Stimulated activated CD8-positive, alpha-beta memory T cell treated with anti-CD3 and anti-CD28 coated beads, Interleukin-15, amount 100 ng/mL, for 4 hours (primary cell): ENCODE results near the gene SCAF4.
"Not testable (repeated sequence)": the region's sequence is repeated elsewhere in the genome, so short reads cannot be mapped to it uniquely, and the experiment has no call there.

Experiments used
- DNase-seq, 2 donors: peaks; one replicate each; pipeline ENCODE4 v3.0.0-alpha.2; 2020; ENCODE audit warnings: low read depth in 2 of 2

SCAF4 gene, protein sequence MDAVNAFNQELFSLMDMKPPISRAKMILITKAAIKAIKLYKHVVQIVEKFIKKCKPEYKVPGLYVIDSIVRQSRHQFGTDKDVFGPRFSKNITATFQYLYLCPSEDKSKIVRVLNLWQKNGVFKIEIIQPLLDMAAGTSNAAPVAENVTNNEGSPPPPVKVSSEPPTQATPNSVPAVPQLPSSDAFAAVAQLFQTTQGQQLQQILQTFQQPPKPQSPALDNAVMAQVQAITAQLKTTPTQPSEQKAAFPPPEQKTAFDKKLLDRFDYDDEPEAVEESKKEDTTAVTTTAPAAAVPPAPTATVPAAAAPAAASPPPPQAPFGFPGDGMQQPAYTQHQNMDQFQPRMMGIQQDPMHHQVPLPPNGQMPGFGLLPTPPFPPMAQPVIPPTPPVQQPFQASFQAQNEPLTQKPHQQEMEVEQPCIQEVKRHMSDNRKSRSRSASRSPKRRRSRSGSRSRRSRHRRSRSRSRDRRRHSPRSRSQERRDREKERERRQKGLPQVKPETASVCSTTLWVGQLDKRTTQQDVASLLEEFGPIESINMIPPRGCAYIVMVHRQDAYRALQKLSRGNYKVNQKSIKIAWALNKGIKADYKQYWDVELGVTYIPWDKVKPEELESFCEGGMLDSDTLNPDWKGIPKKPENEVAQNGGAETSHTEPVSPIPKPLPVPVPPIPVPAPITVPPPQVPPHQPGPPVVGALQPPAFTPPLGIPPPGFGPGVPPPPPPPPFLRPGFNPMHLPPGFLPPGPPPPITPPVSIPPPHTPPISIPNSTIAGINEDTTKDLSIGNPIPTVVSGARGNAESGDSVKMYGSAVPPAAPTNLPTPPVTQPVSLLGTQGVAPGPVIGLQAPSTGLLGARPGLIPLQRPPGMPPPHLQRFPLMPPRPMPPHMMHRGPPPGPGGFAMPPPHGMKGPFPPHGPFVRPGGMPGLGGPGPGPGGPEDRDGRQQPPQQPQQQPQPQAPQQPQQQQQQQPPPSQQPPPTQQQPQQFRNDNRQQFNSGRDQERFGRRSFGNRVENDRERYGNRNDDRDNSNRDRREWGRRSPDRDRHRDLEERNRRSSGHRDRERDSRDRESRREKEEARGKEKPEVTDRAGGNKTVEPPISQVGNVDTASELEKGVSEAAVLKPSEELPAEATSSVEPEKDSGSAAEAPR

DNA sequence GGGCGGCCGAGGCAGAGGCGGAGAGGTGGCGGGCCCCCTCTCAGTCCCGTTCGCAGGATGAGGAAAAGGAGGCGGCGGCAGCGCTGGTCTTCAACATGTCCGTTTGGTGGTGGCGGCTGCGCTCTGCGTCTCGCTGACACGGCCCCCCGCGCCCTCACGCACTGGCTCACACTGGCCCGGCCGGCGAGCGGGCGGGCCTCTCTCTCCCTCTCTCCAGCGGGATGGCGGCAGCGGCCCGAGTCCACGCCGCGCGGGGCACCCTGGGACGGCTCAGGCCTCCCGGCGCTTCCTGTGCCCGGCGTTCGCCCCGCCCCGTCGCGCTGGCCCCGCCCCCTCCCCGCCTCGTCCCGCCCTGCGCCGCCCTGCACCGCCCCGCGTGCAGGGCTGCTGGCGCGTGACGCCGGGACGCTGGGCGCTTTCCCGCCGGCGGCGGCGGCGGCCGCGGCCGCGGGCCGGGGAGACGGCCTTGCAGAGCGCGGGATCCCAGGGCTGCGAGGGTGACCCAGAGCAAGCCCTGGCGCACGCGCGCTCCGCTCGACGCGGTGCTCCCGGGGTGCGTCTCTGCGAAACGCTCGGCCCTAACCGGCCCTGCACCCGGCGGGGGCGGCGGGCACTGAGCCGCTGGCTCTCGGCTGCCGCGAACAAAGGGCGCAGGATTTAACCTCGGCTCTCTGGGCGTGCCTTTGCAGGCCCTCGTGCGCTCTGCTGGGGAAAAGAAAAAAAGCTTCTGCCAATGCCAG is at the start of gene SCAF4:
SCAF4 (minus strand) TSS at position 262 of the 740 bp plus-strand sequence. CDS start 426 bp downstream, outside the sequence.
- DNase-seq: peak; percentile 43 to 70

DNA sequence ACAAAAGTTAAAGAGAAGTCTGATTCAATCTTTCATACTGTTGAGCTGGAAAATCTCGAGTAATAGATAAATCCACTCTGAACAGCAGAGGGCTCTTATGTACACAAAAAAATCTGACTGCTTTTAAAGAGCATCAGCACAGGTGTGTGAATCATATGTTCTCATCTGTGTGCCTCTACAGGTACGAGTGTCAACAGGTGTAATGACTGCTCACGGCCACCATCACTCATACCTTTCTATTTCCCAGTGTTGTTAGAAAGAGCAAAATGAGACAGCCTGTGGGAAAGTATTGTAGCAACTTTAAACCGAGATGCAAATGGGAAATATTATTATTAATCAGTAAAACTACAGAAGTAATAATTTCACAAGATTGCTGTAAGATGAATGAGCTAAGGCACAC is 49.0 kb upstream of the SCAF4 start:
- no peak for DNase-seq

DNA sequence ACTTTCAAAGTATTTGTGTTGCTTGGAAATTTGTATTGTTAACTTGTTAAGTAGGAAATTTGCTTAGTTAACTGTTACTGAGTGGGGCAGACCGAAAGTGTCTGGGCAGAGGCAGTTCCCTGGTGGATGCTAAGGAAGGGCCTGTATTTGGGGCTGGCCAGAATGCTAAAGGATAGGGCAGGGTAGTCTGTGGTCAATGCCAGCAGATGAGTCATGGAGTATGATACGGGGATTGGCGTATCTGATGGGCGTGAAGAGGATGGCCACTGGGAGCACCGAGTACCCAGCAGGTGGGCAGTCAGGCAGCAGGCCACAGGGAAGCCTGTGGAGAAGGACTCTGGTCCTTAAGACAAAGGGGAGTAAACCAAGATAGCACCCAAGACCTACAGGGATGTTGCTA is 46.6 kb upstream of the SCAF4 start:
- no peak for DNase-seq

DNA sequence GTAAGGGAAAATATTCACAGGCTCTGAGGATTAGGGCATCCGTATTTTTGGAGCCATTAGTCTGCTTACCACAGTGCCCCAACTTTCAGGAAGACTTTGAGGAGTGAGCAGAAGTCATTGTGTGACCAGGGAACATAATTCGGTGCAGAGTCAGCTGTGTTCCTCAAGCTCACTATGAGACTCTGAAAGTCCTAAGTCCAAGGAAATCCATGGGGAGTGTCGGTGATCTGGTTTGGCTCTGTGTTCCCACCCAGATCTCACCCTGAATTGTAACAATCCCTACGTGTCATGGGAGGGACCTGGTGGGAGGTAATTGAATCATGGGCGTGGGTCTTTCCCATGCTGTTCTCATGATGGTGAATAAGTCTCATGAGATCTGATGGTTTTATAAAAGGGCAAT is 45.9 kb upstream of the SCAF4 start:
- DNase-seq: no peak

DNA sequence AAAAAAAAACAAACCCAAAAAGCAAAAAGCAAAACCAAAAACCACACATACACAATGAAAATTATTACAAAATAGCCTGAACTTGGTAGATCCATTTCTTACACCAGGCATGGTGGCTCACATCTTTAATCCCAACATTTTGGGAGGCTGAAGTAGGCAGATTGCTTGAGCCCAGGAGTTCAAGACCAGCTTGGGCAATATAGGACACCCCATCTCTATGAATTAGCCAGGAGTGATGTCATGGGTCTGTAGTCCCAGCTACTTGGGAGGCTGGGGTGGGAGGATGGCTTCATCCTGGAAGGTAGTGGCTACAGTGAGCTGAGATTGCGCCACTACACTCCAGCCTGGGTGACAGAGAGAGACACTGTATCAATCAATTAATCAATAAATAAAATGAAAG is 42.1 kb upstream of the SCAF4 start:
- no peak for DNase-seq

DNA sequence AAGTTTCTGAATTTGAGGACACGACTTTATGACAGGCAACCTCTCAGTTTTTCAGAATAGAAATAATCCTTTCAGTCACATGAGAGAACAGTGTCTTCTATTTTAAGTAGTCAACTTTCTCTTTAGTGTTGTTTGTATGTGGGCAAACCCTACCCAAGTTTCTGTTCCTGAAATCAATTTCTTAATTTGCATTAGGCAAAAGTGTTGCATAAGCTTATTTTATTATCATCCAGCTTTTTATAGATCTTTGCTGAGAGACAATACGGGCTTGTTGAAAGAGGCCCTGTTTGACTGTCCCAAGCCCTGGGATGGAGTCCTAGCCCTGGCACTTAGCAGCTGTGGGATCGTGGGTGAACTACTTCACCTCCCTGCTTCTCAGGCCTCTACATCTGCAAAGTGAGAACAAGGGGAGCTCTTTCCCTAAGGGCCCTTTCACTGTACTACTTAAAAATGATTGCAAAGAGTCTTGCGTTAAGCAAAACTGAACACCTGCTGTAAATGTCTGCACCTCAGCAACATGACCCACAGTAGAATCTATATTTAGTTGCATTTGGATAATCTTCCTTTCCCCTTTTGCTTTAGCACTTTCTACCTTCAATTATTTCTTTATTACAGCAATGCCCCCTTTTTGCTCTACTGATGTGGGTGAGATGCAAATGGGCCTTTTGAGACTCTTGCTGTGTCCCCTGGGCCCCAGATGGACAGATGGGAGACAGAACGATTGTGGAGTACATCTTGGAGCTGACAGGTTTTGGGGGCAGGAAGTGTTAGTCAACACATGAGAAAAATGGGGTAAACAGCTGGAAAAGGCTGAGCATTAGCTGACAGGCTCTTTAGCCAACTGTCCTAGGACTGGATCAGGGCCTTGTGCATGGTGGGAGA is 41.0 kb upstream of the SCAF4 start:
- no peak for DNase-seq

DNA sequence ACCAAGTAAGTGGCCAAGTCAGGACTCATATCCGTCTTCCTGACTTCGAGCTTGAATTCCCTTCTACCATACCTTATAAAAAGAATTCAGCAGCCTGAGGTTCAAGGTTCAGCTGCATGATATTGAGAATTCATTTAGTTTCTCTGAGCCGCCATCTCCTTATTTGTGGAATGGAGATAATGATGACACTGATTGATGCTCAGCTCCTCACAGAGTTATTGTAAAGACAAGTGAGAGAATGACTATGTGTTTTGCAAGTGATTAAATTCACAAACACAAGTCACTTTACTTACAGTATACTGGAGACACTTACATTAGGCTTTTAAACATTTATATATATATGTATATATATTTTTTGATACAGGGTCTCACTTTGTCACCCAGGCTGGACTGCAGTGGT is 39.8 kb upstream of the SCAF4 start:
- no peak for DNase-seq

DNA sequence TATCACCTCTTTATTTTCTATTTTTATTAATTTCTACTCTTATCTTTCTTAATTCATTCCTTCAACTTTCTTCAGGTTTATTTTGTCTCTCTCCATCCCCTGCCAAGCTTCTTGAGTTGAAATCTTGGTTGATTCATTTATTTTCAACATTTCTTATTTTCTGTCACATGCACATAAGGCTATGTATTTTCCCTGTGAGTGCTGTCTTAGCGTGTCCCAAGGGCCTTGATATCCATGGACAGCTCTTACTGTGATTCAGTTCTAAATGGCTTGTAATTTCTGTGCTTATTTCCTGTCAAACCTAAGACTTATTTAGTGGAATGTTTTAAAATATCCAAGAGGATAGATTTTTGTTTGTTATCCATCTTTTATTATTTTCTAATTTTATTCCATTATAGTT is 36.8 kb upstream of the SCAF4 start:
- no peak for DNase-seq

DNA sequence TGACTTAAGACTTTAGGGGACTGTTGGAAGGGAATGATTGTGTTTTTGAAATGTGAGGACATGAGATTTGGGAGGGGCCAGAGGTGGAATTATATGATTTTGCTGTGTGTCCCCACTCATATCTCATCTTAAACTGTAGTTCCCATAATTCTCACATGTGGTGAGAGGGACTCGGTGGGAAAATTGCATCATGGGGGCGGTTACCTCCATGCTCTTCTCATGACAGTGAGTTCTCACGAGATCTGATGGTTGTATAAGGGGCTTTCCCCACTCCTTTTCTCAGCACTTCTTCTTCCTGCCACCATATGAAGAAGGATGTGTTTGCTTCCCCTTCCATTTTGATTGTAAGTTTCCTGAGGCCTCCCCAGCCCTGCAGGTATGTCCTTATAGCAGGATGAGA is 35.0 kb upstream of the SCAF4 start:
- no peak for DNase-seq

DNA sequence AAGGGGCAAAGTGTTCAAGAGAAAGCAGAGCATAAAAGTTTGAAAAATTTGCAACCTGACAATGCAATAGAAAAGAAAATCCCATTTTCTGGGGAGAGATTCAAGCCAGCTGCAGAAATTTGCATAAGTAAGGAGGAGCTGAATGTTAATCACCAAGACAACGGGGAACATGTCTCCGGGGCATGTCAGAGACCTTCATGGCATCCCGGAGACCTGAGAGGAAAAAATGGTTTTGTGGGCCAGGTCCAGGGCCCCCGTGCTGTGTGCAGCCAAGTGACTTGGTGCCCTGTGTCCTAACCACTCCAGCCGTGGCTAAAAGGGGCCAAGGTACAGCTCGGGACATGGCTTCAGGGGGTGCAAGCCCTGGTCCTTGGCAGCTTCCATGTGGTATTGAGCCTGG is 33.9 kb upstream of the SCAF4 start:
- DNase-seq: not testable (repeated sequence)

DNA sequence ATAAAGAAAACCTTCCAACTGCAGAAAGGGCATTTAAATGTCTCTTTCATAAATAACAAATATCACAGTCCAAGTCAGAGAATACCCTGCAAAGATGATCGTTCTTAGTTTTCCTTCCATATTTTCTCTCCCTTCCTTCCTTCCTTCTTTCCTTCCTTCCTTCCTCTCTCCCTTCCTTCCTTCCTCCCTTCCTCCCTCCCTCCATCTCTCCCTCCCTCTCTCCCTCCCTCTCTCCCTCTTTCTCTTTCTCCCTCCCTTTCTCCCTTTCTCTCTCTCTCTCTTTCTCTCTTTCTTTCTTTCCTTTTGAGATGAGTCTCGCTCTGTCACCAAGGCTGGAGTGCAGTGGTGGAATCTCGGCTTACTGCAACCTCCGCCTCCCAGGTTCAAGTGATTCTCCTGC is 29.0 kb upstream of the SCAF4 start:
- no peak for DNase-seq

DNA sequence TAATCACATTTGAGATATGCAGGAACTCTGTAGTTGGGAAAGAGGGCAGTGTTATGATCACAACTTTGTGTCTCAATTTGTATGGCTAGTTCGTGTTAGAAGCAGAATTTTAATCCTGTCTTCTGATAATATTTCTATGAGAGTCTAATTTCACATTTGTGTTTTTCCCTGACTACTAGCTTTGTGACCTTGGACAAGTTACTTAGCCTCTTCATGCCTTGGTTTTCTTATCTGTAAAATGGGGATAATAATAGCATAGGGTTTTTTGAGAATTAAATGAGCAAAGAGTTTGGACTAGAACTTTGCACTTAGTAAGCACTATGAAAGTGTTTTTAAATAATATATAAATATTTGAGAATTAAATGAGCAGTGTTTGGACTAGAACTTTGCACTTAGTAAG is 24.9 kb upstream of the SCAF4 start:
- DNase-seq: no peak

DNA sequence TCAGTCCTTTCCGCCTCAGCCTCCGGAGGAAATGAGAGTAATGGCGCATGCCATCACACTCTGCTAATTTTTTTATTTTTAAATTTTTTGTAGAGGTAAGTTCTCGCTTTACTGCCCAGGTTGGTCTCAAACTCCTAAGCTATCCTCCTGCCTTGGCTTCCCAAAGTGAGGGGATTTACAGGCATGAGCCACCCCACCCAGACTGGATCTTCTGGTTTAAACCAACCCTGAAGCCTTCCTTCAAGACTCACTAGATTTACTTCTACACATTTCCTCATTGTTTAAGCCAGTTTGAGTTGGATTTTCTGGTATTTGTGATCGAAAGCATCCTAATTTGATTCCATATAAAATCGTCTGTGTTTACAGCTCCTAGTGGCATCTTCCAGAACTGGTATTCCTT is 23.1 kb upstream of the SCAF4 start:
- DNase-seq: no peak

DNA sequence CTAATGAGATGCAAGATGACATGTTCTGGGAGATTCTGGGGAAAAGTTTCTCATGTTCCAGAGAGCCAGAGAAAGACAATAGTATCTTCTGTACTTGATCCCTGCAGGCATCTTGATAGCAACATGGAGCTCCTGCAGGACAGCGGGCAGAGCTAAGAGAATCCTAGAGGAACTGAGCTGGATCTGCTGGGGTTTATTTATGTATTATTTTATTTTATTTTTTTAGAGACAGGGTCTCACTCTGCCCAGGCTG is 22.7 kb upstream of the SCAF4 start:
- no peak for DNase-seq

DNA sequence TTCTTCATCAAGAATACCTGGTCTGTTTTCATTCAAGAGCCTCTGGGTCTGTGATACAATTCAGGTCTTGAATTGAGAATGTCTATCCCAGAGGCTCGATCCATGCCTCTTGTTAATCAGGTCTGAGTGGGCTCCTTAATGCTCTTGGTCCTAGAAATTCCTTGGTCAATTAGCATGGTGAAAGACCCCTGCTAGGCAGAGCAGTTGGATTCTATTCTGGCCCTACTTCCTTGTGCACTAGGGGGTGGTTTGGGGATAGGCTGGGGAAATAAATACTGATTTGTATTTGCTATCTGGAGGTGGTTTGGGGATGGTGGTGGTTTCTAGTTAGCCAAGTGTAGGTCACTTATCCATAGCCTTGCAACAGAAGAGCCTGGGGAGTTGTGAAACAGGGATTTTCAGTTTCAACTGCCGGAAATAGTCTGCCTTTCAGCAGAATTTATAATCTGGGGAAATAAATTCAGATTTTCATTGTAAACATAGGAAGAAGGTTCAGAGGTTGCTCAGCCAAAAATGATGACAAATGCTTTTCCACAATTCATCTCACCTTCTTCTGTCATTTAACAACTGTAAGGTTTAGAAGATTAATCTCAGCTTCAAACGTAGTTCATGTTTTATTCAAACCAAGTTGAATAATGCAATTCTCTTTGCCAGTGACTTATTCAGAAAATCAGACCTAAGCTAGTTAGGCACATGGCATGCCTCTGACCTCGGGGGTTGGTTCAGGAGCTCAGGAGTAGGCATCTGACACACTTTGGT is 22.2 kb upstream of the SCAF4 start:
- no peak for DNase-seq

DNA sequence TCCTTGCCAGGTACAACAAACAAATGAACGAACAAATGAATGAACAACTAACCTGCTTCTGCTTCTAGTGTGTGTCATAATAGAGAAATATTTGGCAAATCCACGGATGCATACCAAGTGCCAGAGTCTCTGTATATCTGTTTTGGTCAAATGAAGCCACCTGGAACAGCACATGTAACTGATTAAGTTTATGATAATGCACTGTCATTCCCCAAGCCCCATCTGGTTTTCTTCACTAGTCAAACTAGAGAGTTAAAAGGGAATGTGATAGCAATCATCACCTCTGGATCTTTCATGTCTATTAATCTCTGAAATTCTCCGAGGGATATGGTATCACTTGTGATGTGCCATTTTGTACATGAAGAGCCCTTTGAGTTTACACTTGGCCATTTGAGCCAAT is 21.0 kb upstream of the SCAF4 start:
- DNase-seq: no peak

DNA sequence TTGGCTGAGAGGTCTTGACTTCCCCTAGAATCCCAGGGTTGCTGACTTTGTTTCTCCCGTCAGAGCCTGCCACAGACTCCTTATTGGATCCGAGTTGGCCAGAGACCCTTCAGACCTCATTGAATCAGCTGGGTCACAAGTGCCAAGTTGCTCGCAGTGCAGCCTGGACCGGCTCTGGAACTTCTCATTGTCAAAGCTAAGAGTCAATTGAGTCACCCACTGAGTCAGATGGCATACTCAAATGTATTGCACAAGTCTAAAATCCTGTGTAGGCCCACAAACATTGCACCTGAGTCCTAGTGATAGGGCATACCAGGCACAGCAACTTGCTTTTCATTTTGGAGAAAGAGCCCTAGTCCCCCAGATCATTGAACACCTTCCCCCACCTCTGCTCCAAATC is 20.4 kb upstream of the SCAF4 start:
- no peak for DNase-seq

DNA sequence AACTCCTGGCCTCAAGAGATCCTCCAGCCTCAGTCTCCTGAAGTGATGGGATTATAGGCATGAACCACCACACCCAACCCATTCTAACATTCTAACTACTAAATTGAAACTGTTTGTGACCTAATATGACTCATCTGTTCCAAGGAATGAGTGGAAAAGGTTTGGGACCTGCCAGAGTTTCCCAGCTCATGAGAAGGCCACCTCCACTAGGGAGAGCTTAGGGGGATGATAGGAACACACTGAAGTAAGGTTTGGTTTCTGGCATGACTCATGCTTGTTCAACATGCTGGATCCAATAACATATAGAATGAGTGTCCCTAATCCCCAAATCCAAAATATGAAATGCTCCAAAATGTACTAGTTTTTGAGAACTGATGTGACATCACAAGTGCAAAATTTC is 18.9 kb upstream of the SCAF4 start:
- DNase-seq: no peak

DNA sequence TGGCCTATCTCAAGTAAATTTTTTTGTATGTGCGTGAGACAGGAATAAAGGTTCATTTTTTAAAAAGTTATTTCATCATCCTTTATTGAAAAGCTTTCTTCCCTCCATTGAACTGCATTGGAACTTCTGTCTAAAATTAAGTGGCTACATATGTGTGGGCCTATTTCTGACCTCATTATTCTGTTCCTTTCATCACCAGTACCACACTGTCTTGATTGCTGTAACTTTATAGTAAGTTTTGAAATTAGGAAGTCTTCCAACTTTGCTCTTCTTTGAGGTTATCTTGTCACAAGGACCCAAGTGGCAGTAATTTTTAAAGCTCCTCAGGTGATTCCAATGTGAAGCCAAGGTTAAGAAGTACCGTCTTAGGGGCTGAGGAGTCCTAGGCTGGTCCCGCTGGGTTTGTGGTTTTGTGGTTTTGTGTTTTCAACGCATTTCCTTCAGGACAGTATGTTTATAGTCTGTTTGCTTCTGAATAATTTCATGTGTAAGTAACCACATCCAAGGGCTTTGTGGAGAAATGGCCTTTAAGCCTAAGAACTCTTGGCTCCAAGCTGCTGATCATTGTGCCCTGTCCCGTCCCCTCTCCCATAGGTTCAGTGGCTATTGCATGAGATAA is 12.4 kb upstream of the SCAF4 start:
- DNase-seq: no peak

DNA sequence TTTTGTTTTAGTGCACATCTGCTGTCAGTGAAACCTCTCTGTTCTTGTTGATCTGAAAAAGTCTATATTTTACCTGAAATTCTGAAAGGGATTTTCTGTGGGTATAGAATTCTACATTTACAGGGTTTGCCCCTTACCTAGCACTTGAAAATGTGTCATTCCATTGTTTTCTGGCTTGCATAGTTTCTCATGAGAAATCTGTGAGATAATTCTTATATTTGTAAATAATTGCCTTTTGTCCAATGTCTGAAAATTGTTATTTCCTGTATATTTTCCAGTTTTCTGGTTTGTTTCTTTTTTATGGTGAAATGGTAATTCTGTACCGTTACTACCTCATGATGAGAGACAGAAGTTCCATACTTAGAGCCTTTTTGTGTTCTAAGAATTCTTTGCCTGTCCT is 11.8 kb upstream of the SCAF4 start:
- no peak for DNase-seq
